GM23338 (cell line): ENCODE results near the gene MS4A12. TPM values are rescaled to one million over a fixed set of nuclear protein-coding genes. Genes with fewer than 3 reads are reported as not detected.

Experiments
- ATAC-seq: fragments of 200-7000 bp; cut with Tn5 transposase; 3 replicates; pipeline ENCODE4 v1.9.1; 2020
- DNase-seq: peaks from one replicate; pipeline ENCODE4 v3.0.0-alpha.2; 2015; ENCODE audit warnings: low spot score
- H2AFZ ChIP-seq: fragments of 200-600 bp; sonication (generic); 2 replicates; pipeline ENCODE4 v1.8.0; 2016; ENCODE audit warnings: antibody characterized with exemption, mild to moderate bottlenecking, moderate library complexity
- H3F3A ChIP-seq: fragments of 200-600 bp; sonication (generic); replicated peaks from 2 replicates; pipeline ENCODE4 v1.8.0; 2017; ENCODE audit warnings: antibody characterized with exemption, mixed run types, low read depth
- H3K27ac ChIP-seq: fragments of 200-600 bp; sonication (generic); 2 replicates; pipeline ENCODE4 v1.6.1; 2016; ENCODE audit warnings: low read depth
- H3K27me3 ChIP-seq: fragments of 200-600 bp; sonication (generic); 2 replicates; pipeline ENCODE4 v1.8.0; 2016; ENCODE audit warnings: mild to moderate bottlenecking, mixed run types, moderate library complexity; ENCODE audit not compliant: insufficient read depth
- H3K36me3 ChIP-seq: fragments of 200-600 bp; sonication (generic); 2 replicates; pipeline ENCODE4 v1.8.0; 2016; ENCODE audit warnings: mild to moderate bottlenecking; ENCODE audit not compliant: insufficient read depth
- H3K4me1 ChIP-seq: fragments of 200-600 bp; sonication (generic); 2 replicates; pipeline ENCODE4 v1.8.0; 2016; ENCODE audit warnings: mild to moderate bottlenecking, moderate library complexity; ENCODE audit not compliant: insufficient read depth
- H3K4me2 ChIP-seq: fragments of 200-600 bp; sonication (generic); 2 replicates; pipeline ENCODE4 v1.7.1; 2017; ENCODE audit warnings: mixed run types
- H3K4me3 ChIP-seq: fragments of 200-600 bp; sonication (generic); 2 replicates; pipeline ENCODE4 v1.6.1; 2016; ENCODE audit warnings: mixed run types
- H3K79me2 ChIP-seq: fragments of 200-600 bp; sonication (generic); replicated peaks from 2 replicates; pipeline ENCODE4 v1.8.0; 2017; ENCODE audit warnings: mild to moderate bottlenecking; ENCODE audit not compliant: insufficient read depth
- H3K9me2 ChIP-seq: fragments of 200-600 bp; sonication (generic); 2 replicates; pipeline ENCODE4 v1.8.0; 2017; ENCODE audit not compliant: insufficient read depth
- H4K20me1 ChIP-seq: fragments of 200-600 bp; sonication (generic); replicated peaks from 2 replicates; pipeline ENCODE4 v1.8.0; 2017; ENCODE audit warnings: mild to moderate bottlenecking; ENCODE audit not compliant: insufficient read depth
- H3K27ac Mint-ChIP-seq: 2 replicates; pipeline ENCODE4 v1.8.0; 2020; ENCODE audit warnings: inconsistent platforms, mild to moderate bottlenecking, moderate library complexity, mixed read lengths
- H3K27me3 Mint-ChIP-seq: 3 replicates; pipeline ENCODE4 v1.8.0; 2022; ENCODE audit warnings: low read depth, mild to moderate bottlenecking, moderate library complexity, mixed read lengths, inconsistent platforms; ENCODE audit not compliant: insufficient read depth, poor library complexity
- H3K36me3 Mint-ChIP-seq: 3 replicates; pipeline ENCODE4 v1.8.0; 2021; ENCODE audit warnings: low read depth, mild to moderate bottlenecking, inconsistent platforms, moderate library complexity, mixed read lengths
- H3K4me1 Mint-ChIP-seq: 3 replicates; pipeline ENCODE4 v1.8.0; 2020; ENCODE audit warnings: mild to moderate bottlenecking, inconsistent platforms, mixed read lengths
- H3K4me3 Mint-ChIP-seq: 3 replicates; pipeline ENCODE4 v1.8.0; 2021; ENCODE audit warnings: moderate library complexity, mild to moderate bottlenecking, inconsistent platforms, mixed read lengths
- H3K9me3 Mint-ChIP-seq: 3 replicates; pipeline ENCODE4 v1.8.0; 2020; ENCODE audit warnings: moderate library complexity, mild to moderate bottlenecking, inconsistent platforms, mixed read lengths
- EZH2 ChIP-seq: fragments of 200-600 bp; sonication (generic); IDR thresholded peaks from one replicate; pipeline ENCODE4 v1.8.0; 2017; ENCODE audit warnings: antibody characterized with exemption, mild to moderate bottlenecking, low read depth; ENCODE audit not compliant: unreplicated experiment
- NANOG ChIP-seq: IDR thresholded peaks from 2 replicates; pipeline ENCODE4 v1.6.1; 2016; ENCODE audit warnings: antibody characterized with exemption, borderline replicate concordance
- POLR2AphosphoS5 ChIP-seq: IDR thresholded peaks from 2 replicates; pipeline ENCODE4 v1.6.1; 2016; ENCODE audit warnings: antibody characterized with exemption, low read depth
- STAT1 ChIP-seq: IDR thresholded peaks from one replicate; pipeline ENCODE4 v1.6.1; 2016; ENCODE audit warnings: antibody characterized with exemption; ENCODE audit not compliant: unreplicated experiment
- ZNF331 ChIP-seq: fragments of 250-450 bp; sonication (Bioruptor Pico); IDR thresholded peaks from 2 replicates; pipeline ENCODE4 v1.5.0; 2020; ENCODE audit warnings: low read depth, mild to moderate bottlenecking, moderate library complexity
- ZNF462 ChIP-seq: fragments of 250-450 bp; sonication (Bioruptor Pico); IDR thresholded peaks from 2 replicates; pipeline ENCODE4 v1.5.0; 2020; ENCODE audit warnings: mild to moderate bottlenecking, moderate library complexity
- polyA plus RNA-seq: library from polyadenylated mRNA; unstranded; fragments of >200 nt; fragmentation: Nextera tagmentation; extraction: Ambion mirVana; gene quantifications from 2 replicates; pipeline ENCODE4 v1.2.1, GENCODE V29; 2016
- total RNA-seq: library from RNA; depleted of rRNA; stranded (reverse); fragments of >200 nt; shearing (Covaris generic); gene quantifications from 2 replicates; pipeline ENCODE4 v1.2.3, GENCODE V29; 2014

The MS4A12 gene
- total and polyA plus RNA-seq, 2 experiments from 2014 or later = 0.21 to 0.34 TPM

- H4K20me1 ChIP-seq = no peaks in the 10 kb centered on the region
- H3K9me2 ChIP-seq = peaks cover 19% of the 10 kb centered on the region
- H3K4me2 ChIP-seq = no peak overlapping the region
- H3K4me1 ChIP-seq = peaks cover 13% of the 10 kb centered on the region
- Mint-ChIP-seq H3K9me3 (peaks cover 4% of the 10 kb centered on the region; the same call in 1 of the 3 replicates), H3K27me3 (peaks cover 3% of the 10 kb centered on the region), H3K4me3 (no peak overlapping the region), H3K4me1 (peaks cover 42% of the 10 kb centered on the region), H3K36me3 (peaks cover 18% of the 10 kb centered on the region), H3K27ac (0 out of 2 replicates have a peak overlapping the region, but pooled peaks have one; percentile 1)
- H3K4me3 ChIP-seq = no peak overlapping the region
- no peaks in the 10 kb centered on the region for H3F3A ChIP-seq
- H3K27me3 ChIP-seq = no peaks in the 10 kb centered on the region
- ATAC-seq (no peak), DNase-seq (no peak)
- H3K27ac ChIP-seq = no peak overlapping the region
- TF ChIP-seq ZNF462 (CRISPR knock-in tag) = no peak
- TF ChIP-seq NANOG = no peak
- no peak for TF ChIP-seq STAT1
- TF ChIP-seq EZH2 = no peak
- no peak for TF ChIP-seq ZNF331 (CRISPR knock-in tag)
- TF ChIP-seq POLR2AphosphoS5 = no peak
- H2AFZ ChIP-seq = no peak overlapping the region
- no peaks in the 10 kb centered on the region for H3K79me2 ChIP-seq
- no peaks in the 10 kb centered on the region; the same call in 1 of the 2 replicates for H3K36me3 ChIP-seq
Observed at GRCh38 chr11:60502221-60502775, 9.7 kb downstream of the MS4A12 start.
